Urothelium cell line (cell line): ENCODE results near the gene GDPD3.

Source experiments
- DNase-seq: peaks from one replicate; pipeline ENCODE4 v3.0.0; 2011; ENCODE audit warnings: low spot score, mixed read lengths
- FAIRE-seq: peaks from 2 replicates; lab custom pipeline; 2011; peaks lifted over from hg19 to GRCh38; lab: Jason Lieb, UNC

Gene GDPD3

DNA sequence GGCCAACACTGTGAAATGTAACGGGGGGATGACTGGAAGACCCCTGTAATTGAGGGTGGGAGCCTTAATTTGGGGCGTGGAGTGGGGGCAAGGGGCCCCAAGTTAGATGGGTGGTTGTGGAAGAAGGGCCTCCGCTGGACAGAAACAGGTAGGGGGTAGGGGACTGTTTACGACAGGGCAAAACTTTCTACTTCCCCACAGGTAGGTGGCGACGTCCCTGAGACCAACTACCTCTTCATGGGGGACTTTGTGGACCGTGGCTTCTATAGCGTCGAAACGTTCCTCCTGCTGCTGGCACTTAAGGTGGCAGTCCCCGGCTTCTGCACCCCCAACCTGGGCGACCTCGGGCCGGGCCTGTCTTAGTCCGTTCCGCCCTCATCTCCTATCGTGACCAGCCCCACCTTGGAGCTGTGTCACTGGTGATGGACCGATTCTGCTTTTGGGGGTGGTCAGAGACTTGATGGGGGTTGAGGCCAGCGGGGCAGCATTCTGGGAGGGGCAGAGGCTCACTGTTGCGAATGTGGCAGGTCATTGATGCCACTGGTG is 30.7 kb downstream of the GDPD3 start:
- DNase-seq = no peak
- FAIRE-seq = no peak

DNA sequence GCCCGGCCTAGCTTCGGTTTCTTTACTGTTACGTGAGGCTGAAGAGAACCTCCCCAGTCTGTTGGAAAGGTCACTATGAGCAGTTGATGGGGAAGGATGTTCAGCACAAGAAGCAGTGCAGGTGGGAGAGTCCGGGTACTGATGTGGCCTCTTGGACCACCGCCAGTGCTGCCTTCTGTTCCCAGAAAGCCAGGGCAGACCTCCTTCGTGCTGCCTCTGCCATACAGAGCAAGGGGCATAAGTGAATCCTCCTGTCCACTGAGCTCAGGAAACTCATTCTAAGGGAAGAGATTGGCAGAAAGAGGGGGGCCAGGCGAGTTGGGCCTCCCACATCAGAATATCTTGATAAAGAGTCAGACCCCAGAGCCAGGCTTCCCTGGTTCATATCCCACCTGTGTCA is 33.9 kb downstream of the GDPD3 start:
- no peak for FAIRE-seq
- no peak for DNase-seq

DNA sequence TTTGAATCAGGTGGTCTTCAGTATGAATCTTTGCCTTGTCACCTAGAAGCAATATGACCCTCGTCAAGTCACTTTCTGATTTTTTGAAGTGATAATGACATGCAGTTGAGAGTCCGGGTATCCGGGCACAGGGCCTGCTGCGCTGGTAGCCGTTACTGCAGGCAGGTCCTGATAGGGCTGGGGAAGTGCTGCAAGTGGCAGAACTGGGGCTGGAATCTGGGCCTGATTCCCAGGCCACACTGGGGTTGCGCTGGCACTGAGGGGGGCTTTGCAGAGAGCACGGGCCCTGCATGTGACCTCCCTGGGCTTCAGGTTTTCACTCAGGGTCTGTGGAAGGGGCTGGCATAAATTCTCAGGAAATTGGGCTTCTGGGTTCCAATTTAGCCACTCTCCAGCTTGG is 34.6 kb downstream of the GDPD3 start:
- DNase-seq (no peak), FAIRE-seq (no peak)

DNA sequence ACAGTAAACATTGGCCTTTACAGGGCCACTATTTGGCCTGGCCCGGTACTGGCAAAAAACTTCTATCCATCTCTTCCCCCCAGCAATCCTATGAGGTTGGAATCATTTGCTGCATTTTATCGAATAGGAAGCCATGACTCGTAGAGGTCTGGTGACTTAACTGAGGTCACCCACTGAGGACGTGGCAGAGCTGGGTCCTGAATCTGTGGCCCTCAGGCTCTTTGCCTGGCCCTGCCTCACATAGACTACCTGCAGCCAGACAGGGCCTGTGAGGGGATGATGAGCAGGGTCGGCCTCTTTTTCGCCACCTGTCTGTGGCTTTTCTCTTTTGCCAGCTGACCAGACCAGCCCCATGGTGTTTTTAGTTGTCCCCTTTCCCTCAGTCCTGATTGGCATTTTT is 35.7 kb downstream of the GDPD3 start:
- FAIRE-seq (no peak), DNase-seq (no peak)

DNA sequence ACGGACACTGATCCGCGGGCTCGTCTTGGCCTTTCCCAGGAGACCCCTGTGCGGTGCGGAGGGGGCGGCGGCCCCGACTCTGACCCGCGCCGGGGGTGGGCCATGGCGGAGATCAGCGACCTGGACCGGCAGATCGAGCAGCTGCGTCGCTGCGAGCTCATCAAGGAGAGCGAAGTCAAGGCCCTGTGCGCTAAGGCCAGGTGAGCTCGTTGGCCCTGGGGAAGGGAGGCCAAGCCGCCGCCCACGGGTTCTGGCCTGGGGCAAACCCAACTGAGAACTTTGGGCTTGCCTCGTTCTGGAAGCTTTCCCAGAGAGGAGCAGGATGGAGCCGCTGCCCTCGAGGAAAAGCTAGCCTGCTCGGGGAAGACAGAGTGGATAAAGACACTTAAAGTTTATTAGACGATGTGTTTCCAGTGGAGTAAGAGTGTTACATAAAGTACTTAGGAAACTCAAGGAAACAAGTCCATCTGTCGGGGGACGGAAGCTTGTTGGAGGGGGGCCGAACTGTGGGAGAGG is 37.0 kb downstream of the GDPD3 start:
- FAIRE-seq (no peak), DNase-seq (no peak)

DNA sequence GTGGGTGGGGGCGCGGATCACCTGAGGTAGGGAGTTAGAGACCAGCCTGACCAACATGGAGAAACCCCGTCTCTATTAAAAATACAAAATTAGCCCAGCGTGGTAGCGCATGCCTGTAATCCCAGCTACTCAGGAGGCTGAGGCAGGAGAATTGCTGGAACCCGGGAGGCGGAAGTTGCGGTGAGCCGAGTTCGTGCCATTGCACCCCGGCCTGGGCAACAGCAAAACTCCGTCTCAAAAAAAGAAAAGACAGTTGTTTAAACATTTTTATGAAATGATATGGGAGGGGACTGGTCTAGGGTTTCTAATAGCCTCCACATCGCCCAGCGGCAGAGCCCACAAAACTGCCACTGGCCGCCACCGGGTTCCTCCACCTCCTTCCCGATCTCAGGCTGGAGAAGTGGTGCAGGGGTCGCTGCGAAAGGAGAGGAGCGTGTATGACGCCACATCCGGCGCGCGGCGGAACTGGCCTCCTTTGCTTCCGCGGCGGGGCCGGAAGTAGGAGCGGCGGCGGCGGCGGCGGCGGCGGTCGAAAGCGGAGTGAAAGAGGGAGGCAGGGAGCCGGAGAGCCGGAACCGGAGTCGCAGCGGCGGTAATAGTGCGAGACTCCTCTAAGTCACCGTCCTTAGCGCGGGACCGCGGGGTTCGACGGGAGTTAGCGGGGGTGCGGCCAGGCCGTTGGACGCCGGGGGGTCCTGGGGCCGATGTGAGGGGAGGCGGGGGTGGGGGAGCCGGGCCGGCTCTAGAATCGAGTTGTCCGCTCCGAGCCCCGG is 37.6 kb downstream of the GDPD3 start, which contains the start of gene PPP4C:
Gene PPP4C, plus strand, starts transcription at position 492 of the 773 bp plus-strand sequence. CDS start 384 bp downstream, outside the sequence.
- no peak for FAIRE-seq
- DNase-seq = peak; percentile 92

DNA sequence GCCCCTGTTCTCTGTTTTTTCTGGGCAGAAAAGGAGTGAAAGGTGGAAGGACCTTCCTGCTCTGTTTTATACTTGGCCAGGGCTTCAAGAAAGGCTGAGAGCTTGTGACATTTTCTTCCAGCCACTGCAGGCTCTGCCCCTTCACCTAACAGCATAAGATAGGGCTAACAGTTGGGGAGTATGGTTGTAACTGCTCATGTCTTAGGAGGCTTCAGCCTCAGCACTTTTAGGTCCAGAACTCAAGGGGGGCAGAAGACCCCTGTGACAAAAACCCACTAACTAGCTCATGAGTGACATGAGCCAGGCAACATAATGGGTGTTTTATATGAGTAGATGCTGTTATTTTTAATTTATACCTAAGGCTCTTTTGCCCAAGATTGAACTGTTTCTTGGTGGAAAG is 42.8 kb downstream of the GDPD3 start:
- FAIRE-seq (no peak), DNase-seq (no peak)

DNA sequence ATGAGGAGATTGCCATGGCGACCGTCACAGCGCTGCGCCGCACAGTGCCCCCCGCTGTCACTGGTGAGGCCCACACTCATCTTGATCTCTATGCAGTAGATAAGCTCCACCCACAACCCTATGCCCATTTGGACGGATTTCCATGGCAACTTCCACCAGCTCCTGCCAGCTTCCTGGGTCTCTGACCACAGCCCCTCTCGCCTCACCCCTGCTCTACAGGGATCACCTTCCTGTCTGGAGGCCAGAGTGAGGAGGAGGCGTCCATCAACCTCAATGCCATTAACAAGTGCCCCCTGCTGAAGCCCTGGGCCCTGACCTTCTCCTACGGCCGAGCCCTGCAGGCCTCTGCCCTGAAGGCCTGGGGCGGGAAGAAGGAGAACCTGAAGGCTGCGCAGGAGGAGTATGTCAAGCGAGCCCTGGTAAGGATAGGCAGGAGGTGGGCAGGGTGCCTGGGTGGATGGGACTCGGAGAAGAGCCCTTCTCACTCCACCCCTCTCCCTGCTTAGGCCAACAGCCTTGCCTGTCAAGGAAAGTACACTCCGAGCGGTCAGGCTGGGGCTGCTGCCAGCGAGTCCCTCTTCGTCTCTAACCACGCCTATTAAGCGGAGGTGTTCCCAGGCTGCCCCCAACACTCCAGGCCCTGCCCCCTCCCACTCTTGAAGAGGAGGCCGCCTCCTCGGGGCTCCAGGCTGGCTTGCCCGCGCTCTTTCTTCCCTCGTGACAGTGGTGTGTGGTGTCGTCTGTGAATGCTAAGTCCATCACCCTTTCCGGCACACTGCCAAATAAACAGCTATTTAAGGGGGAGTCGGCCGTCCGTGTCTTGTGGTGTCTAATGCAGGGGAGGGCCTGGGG is 43.5 kb downstream of the GDPD3 start:
- DNase-seq = no peak
- no peak for FAIRE-seq

DNA sequence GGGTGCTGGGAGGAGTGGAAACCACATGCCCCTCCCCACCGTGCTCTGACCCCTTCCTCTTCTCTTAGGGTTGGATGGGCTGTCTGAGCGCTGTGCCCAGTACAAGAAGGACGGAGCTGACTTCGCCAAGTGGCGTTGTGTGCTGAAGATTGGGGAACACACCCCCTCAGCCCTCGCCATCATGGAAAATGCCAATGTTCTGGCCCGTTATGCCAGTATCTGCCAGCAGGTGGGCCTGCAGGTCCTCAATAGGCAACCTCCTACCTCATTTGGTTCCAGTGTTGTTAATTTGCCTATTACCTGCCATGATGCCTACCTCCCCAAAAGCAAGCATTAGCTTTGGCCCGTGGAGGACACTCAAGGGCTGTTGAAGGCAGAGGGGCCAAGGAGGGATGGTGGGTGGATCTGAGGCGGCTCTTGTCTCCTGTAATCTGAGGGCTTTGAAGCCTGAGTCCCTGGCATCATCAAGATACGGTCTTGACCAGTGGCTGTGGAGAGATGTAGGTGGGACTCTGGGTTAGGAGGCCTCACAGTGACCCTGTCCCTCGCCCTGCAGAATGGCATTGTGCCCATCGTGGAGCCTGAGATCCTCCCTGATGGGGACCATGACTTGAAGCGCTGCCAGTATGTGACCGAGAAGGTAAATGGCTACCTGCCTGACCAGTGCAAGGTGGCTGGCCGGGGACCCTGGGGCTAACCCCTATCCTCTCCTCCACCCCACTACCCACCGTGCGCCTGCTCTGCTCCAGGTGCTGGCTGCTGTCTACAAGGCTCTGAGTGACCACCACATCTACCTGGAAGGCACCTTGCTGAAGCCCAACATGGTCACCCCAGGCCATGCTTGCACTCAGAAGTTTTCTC is 44.4 kb downstream of the GDPD3 start:
- FAIRE-seq (no peak), DNase-seq (no peak)

DNA sequence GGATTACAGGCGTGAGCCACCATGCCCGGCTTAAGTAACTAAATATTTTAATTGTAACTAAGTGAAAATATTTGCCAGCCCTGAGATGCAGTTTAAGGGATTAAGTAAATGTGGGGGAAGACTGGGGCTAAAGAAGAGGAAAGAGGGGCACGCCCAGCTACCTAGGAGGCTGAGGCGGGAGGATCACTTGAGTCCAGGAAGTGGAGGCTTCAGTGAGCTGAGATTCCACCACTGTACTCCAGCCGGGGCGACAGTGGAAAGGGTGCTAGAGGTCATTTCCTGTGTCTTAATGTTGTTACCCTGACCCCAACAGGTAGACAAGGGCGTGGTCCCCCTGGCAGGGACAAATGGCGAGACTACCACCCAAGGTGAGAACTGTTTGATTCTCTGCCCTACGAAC is 45.0 kb downstream of the GDPD3 start:
- FAIRE-seq = no peak
- no peak for DNase-seq

DNA sequence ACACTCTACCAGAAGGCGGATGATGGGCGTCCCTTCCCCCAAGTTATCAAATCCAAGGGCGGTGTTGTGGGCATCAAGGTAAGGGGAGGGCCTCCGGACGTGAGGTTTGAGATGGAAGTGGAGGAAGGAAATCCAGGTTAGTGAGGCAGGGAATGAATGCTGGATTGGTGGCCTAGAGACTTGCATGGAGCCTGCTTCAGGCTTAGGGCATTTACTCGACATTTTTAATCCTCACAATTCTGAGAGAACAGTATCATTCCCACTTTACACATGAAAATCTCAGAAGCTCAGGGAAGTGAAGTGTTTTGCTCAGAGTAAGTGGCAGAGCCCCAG is 45.8 kb downstream of the GDPD3 start:
- DNase-seq = no peak
- FAIRE-seq = no peak

DNA sequence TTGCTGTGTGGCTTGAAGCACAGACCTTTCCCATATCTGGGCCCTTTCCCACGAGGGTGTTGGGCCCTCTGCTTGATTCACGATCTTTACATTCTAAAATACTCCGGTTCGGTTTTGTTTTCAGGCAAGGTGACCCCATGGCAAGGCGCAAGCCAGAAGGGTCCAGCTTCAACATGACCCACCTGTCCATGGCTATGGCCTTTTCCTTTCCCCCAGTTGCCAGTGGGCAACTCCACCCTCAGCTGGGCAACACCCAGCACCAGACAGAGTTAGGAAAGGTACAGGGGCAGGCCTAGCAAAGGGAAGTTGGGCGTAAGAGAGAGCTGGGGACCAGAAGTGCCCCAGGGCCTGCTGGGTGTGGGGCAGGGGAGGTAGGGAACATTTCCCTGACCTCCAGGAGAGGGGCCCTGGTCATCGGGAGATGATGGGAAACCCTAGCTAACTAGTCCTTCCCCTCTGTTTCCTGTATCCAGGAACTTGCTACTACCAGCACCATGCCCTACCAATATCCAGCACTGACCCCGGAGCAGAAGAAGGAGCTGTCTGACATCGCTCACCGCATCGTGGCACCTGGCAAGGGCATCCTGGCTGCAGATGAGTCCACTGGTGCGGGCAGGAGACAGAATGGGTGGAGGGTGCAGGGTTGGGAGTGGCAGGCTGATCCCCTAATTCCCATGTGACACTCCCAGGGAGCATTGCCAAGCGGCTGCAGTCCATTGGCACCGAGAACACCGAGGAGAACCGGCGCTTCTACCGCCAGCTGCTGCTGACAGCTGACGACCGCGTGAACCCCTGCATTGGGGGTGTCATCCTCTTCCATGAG is 46.4 kb downstream of the GDPD3 start:
- no peak for DNase-seq
- FAIRE-seq = no peak

DNA sequence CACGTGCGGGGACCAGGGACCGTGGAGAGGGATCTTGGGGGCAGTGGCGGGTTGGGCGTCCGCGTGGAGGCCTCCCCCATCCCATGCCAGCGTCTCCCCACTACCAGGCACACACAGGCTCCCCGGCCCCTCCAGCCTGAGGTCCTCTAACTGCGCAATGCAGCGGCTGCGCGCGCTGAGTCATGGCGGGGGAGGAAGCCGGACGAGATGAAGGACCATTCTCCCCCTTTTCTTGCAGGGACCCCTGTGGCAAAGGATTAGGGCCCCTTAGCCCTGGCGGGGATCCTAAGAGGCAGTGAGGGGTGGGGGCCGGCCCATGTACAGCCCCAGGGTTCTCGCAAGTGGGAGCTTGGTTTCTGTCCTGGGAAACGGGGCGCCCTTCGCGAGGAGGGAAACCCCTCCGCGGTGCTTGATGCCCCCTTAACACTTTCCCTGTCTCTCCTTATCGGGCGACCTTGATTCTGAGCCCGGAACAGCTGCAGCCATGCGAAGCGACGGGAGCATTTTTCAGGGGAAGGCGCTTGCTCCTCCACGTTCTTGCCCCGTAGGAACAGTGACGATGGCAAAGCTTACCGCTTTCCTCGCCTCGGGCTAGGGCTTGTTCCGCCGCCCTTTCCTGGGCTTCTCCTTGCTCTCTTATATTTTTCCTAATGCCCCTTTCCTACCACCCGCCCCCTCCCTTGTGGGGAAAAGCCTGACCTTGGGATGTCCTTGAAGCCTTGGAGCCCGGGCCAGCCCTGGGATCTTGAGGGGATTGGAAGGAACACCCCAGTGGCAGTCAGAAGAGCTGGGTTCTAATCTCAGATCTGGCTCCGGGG is 47.2 kb downstream of the GDPD3 start:
- FAIRE-seq (no peak), DNase-seq (no peak)

DNA sequence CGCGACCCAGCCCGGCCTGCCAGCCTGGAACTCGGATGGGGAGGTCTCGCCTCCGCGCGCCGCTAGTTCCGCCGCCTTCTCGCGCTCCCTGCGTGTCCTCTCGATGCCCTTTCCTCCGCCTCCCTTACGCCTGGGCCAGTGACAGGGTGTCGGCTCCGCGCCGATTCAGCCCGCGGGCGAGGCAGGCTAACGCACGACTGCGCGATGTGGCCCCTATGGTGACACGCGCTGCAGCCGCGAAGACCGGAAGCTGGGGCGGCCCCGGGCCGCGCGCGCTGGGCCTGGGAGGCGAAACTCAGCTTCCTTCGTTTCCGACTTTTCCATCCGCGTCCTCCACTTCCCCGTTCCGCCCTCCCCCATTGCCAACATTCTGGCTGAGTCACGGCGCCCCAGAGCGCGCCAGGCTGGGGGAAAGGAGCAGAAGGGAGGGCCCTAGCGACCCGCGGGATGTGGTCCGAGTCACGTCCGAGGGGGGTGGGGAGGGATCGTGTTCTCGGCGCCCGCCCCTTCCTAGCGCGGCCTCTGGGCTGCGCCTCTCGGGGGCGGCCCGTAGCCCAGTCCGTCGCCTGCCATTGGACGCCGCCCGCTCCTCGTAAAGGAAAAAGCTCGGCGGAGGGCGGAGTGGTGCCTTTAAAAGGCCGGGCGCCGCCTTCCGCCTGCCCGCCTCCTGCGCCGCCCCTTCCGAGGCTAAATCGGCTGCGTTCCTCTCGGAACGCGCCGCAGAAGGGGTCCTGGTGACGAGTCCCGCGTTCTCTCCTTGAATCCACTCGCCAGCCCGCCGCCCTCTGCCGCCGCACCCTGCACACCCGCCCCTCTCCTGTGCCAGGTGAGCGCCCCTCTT is 48.0 kb downstream of the GDPD3 start, which contains the start of gene ALDOA:
Gene ALDOA, plus strand, starts transcription at position 659 of the 841 bp plus-strand sequence. CDS start 1,138 bp downstream, outside the sequence.
- FAIRE-seq (no peak), DNase-seq (peak; percentile 93)

DNA sequence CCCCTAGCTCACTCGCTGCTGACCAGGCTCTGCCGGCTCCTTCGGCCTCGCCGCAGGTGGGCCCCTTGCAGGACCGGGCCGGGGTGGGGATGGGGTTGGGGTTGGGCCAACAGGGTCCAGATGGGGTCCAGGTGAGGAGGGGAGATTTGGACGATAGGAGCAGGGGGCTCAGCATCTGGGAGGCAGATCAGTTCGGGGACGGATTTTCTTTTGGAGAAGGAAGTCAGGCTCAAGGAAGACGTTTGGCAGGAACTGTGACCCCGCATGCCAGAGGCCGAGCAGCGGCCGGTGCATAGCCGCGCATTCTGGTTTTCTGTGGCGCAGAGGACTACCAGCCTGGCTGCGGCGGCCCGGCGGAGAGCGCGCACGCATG is 48.6 kb downstream of the GDPD3 start:
- no peak for FAIRE-seq
- no peak for DNase-seq

DNA sequence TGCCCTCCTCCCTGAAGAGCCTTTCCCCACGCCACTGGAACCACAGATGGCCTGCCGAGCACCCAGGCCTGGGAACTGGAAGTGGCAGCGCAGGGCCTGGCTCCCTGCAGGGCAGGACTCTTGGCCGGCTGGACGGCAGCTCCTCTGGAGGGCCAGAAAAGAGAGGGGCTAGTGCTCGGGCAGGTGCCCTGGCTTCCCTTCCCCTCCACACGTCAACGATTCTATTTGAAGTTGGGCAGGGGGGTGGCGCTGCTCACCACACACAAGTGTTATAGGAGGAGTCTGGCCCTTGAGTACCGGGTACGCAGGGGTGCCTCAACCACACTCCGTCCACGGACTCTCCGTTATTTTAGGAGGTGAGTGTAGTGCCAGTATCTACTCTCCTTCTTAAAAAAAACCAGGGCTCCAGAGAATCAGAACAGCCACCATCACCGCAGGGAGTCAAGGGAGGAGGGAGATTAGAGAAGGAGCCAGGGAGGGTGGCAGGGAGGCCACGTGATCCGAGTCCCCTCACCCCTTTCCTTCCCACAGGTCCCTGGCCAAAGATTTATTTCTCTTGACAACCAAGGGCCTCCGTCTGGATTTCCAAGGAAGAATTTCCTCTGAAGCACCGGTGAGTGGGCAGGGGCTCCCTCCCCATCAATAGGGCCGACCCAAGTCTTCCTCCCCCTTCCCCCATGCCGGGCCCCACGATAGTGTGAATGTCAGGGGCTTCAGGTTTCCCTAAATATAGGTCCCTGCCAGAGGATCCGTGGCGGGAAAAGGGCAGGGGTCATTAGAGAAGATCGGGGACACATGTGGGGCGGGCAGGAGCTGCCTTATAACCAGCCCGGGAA is 49.2 kb downstream of the GDPD3 start:
- FAIRE-seq = no peak
- DNase-seq = peak; percentile 32

DNA sequence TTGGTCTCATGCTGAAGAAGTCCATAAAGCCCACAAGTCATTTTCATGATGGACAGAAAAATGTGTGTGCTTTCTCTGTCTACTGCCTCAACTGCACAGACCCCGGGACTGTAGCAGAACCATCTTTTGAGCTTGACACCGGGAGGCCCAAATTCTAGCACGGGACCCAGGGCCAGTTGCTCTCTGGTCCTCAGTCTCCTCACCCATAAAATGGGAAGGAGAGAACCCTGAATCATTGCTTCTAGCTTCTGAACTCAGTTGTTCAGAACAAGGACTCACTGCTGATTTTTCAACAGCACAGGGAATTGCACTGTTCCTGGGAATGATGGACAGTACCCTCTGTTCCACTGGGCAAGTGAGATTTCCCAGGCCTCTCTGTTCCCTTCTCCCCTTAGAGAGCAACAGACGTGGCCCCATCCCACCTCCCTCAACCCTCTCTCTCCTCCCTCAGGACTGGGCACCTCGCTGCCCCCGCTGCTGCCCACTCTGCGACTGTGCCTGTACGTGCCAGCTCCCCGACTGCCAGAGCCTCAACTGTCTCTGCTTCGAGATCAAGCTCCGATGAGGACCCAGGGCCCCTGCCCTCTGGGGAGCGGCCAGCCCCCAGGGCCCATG is 50.0 kb downstream of the GDPD3 start:
- FAIRE-seq = no peak
- DNase-seq = no peak
